HL-60 (cell line): ENCODE data around the gene PLAA.

Source experiments
- DNase-seq, 2 experiments: peaks; one replicate each; pipeline ENCODE4 v3.0.0-alpha.2; 2010 to 2020; ENCODE audit warnings: low read depth in 1 of 2, low spot score in 1 of 2
- H3K27ac ChIP-seq: fragments of 250-450 bp; sonication (Bioruptor Pico); replicated peaks from 2 replicates; pipeline ENCODE4 v1.5.1; 2020; ENCODE audit warnings: mild to moderate bottlenecking, moderate library complexity
- H3K27me3 ChIP-seq: fragments of 250-450 bp; sonication (Bioruptor Pico); 2 replicates; pipeline ENCODE4 v1.5.1; 2021; ENCODE audit warnings: mild to moderate bottlenecking, moderate library complexity; ENCODE audit not compliant: insufficient read depth, poor library complexity, severe bottlenecking
- H3K4me3 ChIP-seq: replicated peaks from 2 replicates; pipeline ENCODE4 v1.5.1; 2011; ENCODE audit warnings: mild to moderate bottlenecking, control low read depth, low read length; ENCODE audit not compliant: insufficient read depth
- CTCF ChIP-seq: IDR thresholded peaks from one replicate; pipeline ENCODE4 v1.5.1; 2011; ENCODE audit warnings: low read length, control low read depth, inconsistent platforms; ENCODE audit not compliant: insufficient read depth
- GABPA ChIP-seq: IDR thresholded peaks from 2 replicates; pipeline ENCODE4 v1.6.1; 2012; ENCODE audit warnings: low read depth
- POLR2AphosphoS5 ChIP-seq: IDR thresholded peaks from 2 replicates; pipeline ENCODE4 v1.6.1; 2012; ENCODE audit warnings: low read depth
- REST ChIP-seq: IDR thresholded peaks from 2 replicates; pipeline ENCODE4 v1.6.1; 2012; ENCODE audit warnings: low read depth; ENCODE audit not compliant: insufficient replicate concordance
- SPI1 ChIP-seq: IDR thresholded peaks from 2 replicates; pipeline ENCODE4 v1.6.1; 2012; ENCODE audit warnings: low read depth, mild to moderate bottlenecking, borderline replicate concordance

PLAA gene

GRCh38 chr9:26945591-26945990, 1.5 kb downstream of the PLAA start:
- H3K27ac ChIP-seq, result no peak overlapping the region

GRCh38 chr9:26940779-26941178, 6.3 kb downstream of the PLAA start:
- Histone ChIP-seq H3K4me3 (no peak overlapping the region), H3K27me3 (no peaks in the 10 kb centered on the region), H3K27ac (no peak overlapping the region)
- TF ChIP-seq CTCF (no peak), SPI1 (no peak), REST (no peak), POLR2AphosphoS5 (no peak), GABPA (no peak)
- no peak for DNase-seq

More at GRCh38 chr9:26945591-26945990, 1.5 kb downstream of the PLAA start:
- no peak for DNase-seq
- Histone ChIP-seq H3K27me3 (no peaks in the 10 kb centered on the region), H3K4me3 (peak overlapping the region; percentile 74)
- TF ChIP-seq POLR2AphosphoS5, result no peak
- no peak for TF ChIP-seq SPI1
- TF ChIP-seq GABPA, result no peak
- TF ChIP-seq CTCF, result no peak
- no peak for TF ChIP-seq REST

- no peak overlapping the region for H3K4me3 ChIP-seq
- DNase-seq, result no peak
- TF ChIP-seq GABPA, result no peak
- TF ChIP-seq SPI1, result no peak
- no peak for TF ChIP-seq CTCF
- no peak for TF ChIP-seq REST
- TF ChIP-seq POLR2AphosphoS5, result no peak
- no peaks in the 10 kb centered on the region for H3K27me3 ChIP-seq
- H3K27ac ChIP-seq, result no peak overlapping the region
Measured at GRCh38 chr9:26939955-26940711, 6.9 kb downstream of the PLAA start.
